ENCODE measurements around the gene PSD2. TPM values are rescaled to one million over a fixed set of nuclear protein-coding genes. Genes with fewer than 3 reads are reported as not detected.

The PSD2 gene
- total RNA-seq, 1 experiment from 2014 or later: 0.22 TPM

DNA sequence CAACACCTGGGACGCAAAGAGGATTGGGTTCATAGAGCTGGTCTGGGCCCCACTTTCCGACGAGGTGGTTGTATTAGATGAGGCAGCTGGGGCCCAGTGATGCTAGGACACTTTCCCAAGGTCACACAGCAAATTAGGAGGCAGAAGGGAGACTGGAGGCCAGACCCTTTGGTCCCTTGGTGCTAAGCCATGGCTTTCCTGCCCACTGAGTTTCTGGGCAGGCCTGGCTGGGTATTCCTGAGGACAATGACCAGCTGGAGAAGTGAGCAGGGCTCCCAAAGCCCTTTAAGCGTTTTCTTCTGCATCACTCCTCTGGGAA, 66.2 kb downstream of the PSD2 start:
- Histone ChIP-seq H3K9ac (ENCODE audit: extremely low read depth, insufficient read length, low read length) (no peak overlapping the region), H4K20me1 (ENCODE audit: control insufficient read depth, insufficient read depth, insufficient read length) (no peaks in the 10 kb centered on the region), H3K27me3 (ENCODE audit: insufficient read depth, low read length) (no peaks in the 10 kb centered on the region), H3T11ph (ENCODE audit: low read length) (no peak overlapping the region), H2BK120ac (ENCODE audit: low read depth, low read length, poor library complexity, severe bottlenecking) (no peak overlapping the region), H3K56ac (ENCODE audit: insufficient read length, low read depth, low read length) (no peak overlapping the region), H3K14ac (ENCODE audit: insufficient read depth, low read length) (no peak overlapping the region), H3K27ac (ENCODE audit: insufficient read length, low read depth, low read length) (no peak overlapping the region), H2BK15ac (ENCODE audit: low read depth, low read length) (no peak overlapping the region), H3K9me3 (ENCODE audit: control insufficient read depth, low read depth, low read length) (no peaks in the 10 kb centered on the region), H2BK12ac (ENCODE audit: insufficient read length, low read depth, low read length) (no peak overlapping the region), H3K23me2 (ENCODE audit: insufficient read length, low read depth, low read length, poor library complexity, severe bottlenecking) (no peaks in the 10 kb centered on the region), H4K8ac (replicated peaks; ENCODE audit: insufficient read length, low read depth, low read length) (no peak overlapping the region), H3K23ac (ENCODE audit: insufficient read length, low read depth, low read length) (no peak overlapping the region), H3K4me1 (ENCODE audit: insufficient read depth, low read length) (no peaks in the 10 kb centered on the region), H2AFZ (ENCODE audit: low read length) (no peak overlapping the region), H3K4me2 (ENCODE audit: insufficient read depth, insufficient read length, low read length) (no peak overlapping the region), H2AK5ac (ENCODE audit: insufficient read length, low read length) (no peak overlapping the region), H3K79me1 (ENCODE audit: insufficient read depth, low read depth, low read length, poor library complexity, severe bottlenecking) (no peaks in the 10 kb centered on the region), H3K18ac (ENCODE audit: insufficient read length, low read depth, low read length) (no peak overlapping the region), H2BK20ac (ENCODE audit: low read depth, low read length, poor library complexity, severe bottlenecking) (no peak overlapping the region), H4K91ac (ENCODE audit: insufficient read length, low read depth, low read length) (no peak overlapping the region), H3K4ac (ENCODE audit: low read depth, low read length) (no peak overlapping the region), H3K79me2 (ENCODE audit: insufficient read depth, low read length) (no peaks in the 10 kb centered on the region), H4K5ac (ENCODE audit: insufficient read length, low read depth, low read length) (no peak overlapping the region), H2BK5ac (ENCODE audit: insufficient read length, low read length) (no peak overlapping the region)
- no peak for DNase-seq
- Mint-ChIP-seq H3K4me3 (no peak overlapping the region), H3K27me3 (ENCODE audit: low read depth) (peaks cover 37% of the 10 kb centered on the region), H3K4me1 (peaks cover 5 to 15% of the 10 kb centered on the region in 2 experiments), H3K36me3 (ENCODE audit: insufficient read depth in 1 of 3, low read depth in 3 of 3) (no peaks in the 10 kb centered on the region), H3K9me3 (no peaks in the 10 kb centered on the region), H3K27ac (no peak overlapping the region)
- TF ChIP-seq, protein P1, sequence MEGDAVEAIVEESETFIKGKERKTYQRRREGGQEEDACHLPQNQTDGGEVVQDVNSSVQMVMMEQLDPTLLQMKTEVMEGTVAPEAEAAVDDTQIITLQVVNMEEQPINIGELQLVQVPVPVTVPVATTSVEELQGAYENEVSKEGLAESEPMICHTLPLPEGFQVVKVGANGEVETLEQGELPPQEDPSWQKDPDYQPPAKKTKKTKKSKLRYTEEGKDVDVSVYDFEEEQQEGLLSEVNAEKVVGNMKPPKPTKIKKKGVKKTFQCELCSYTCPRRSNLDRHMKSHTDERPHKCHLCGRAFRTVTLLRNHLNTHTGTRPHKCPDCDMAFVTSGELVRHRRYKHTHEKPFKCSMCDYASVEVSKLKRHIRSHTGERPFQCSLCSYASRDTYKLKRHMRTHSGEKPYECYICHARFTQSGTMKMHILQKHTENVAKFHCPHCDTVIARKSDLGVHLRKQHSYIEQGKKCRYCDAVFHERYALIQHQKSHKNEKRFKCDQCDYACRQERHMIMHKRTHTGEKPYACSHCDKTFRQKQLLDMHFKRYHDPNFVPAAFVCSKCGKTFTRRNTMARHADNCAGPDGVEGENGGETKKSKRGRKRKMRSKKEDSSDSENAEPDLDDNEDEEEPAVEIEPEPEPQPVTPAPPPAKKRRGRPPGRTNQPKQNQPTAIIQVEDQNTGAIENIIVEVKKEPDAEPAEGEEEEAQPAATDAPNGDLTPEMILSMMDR (conservative IDR thresholded peaks at IDR 0.05): no peak
- WGBS (ENCODE audit: extremely low coverage, insufficient read length, low lambda C conversion rate): no CpG with 5 or more reads among the region's 4 CpGs

Data from H9 (cell line).